Measurements from ENCODE around the gene PARD3B.

Gene PARD3B

GRCh38 chr2:204692790-204693189 is 147.5 kb downstream of the PARD3B start:
- TF ChIP-seq CTCF (IDR thresholded peaks at IDR 0.05; ENCODE audit: extremely low read depth, missing control alignments): no peak

GRCh38 chr2:204693262-204693661 is 148.0 kb downstream of the PARD3B start:
- DNase-seq (ENCODE audit: low spot score): no peak
- TF ChIP-seq CTCF (IDR thresholded peaks at IDR 0.05; ENCODE audit: extremely low read depth, missing control alignments): no peak

More at GRCh38 chr2:204692790-204693189, 147.5 kb downstream of the PARD3B start:
- no peak for DNase-seq (ENCODE audit: low spot score)

- no peak for DNase-seq (ENCODE audit: low spot score)
- TF ChIP-seq CTCF (IDR thresholded peaks at IDR 0.05; ENCODE audit: extremely low read depth, missing control alignments): no peak
Observed at GRCh38 chr2:204695506-204695905, 150.2 kb downstream of the PARD3B start.

GRCh38 chr2:204696124-204696523 is 150.8 kb downstream of the PARD3B start:
- TF ChIP-seq CTCF (IDR thresholded peaks at IDR 0.05; ENCODE audit: extremely low read depth, missing control alignments): no peak
- DNase-seq (ENCODE audit: low spot score): no peak

GRCh38 chr2:204705243-204705932 is 160.1 kb downstream of the PARD3B start:
- no peak for TF ChIP-seq CTCF (IDR thresholded peaks at IDR 0.05; ENCODE audit: extremely low read depth, missing control alignments)
- no peak for DNase-seq (ENCODE audit: low spot score)

DNA sequence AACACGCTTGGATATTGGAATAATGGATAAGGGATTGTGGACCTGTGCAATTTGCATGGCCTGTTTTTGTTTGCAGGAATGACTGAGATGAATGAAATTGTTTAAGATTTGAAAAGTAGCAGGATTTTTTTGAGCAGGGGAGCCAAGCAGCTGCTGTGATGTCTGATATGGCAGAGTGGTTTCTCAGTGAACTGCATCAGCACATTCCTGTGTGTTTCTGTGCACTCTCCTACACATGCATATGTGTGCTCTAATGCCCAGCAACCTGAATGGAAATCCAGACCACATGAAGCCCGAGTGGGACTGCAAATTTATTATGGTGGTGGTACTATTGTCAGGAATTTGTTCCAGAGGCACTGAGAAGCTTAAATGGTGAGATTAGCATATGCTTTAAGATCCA is 161.7 kb downstream of the PARD3B start:
- no peak for TF ChIP-seq CTCF (IDR thresholded peaks at IDR 0.05; ENCODE audit: extremely low read depth, missing control alignments)
- DNase-seq (ENCODE audit: low spot score): no peak

DNA sequence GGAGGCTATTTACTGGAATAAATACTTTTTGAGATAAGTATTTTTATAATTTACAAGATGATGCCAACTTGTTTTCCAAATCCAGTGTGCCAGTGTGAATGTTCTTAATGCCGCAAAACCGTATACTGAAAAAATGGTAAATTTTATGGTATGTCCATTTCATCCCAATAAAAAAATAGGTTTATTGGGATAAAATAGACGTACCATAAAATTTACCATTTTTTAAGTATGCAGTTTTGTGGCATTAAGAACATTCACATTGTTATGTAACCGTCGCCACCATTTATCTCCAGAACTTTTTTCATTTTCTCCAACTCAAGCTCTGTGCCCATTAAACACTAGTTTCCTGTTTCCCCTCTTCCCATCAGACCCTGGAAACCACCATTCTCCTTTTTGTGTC is 167.9 kb downstream of the PARD3B start:
- DNase-seq (ENCODE audit: low spot score): no peak

More for the DNA sequence above, 167.9 kb downstream of the PARD3B start:
- no peak for TF ChIP-seq CTCF (IDR thresholded peaks at IDR 0.05; ENCODE audit: extremely low read depth, missing control alignments)
